ENCODE results near the gene MMP24OS. TPM values are rescaled to one million over a fixed set of nuclear protein-coding genes. Genes with fewer than 3 reads are reported as not detected.

The MMP24OS gene
- total RNA-seq, 1 donor from 2014 or later: 43.1 TPM

DNA sequence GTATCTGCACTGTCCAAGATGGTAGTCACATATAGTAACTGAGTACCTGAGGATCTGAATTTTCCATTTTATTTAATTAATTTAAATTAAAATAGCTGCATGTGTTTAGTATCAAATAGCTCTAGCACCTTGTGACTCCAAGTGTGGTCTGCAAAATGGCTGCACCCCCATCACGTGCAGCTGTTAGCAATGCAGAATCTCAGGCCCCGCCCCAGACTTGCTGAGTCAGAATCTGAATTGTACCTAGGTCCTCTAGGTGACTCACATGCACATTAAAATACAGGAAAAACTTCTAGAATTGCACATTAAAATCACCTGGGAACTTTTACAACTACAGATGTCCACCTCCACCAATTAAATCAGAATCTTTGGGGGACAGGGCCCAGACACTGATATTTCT lies 33.5 kb upstream of the MMP24OS start:
- no peak for DNase-seq (ENCODE audit: low spot score in 2 of 2)
- H3K4me1 ChIP-seq: peaks cover 19 to 20% of the 10 kb centered on the region in 2 donors
- H3K4me3 ChIP-seq: no peak overlapping the region
- no peaks in the 10 kb centered on the region for H3K9me3 ChIP-seq
- no peak overlapping the region for H3K27ac ChIP-seq
- H3K36me3 ChIP-seq: peaks cover 3 to 4% of the 10 kb centered on the region in 2 donors
- TF ChIP-seq, protein P1, sequence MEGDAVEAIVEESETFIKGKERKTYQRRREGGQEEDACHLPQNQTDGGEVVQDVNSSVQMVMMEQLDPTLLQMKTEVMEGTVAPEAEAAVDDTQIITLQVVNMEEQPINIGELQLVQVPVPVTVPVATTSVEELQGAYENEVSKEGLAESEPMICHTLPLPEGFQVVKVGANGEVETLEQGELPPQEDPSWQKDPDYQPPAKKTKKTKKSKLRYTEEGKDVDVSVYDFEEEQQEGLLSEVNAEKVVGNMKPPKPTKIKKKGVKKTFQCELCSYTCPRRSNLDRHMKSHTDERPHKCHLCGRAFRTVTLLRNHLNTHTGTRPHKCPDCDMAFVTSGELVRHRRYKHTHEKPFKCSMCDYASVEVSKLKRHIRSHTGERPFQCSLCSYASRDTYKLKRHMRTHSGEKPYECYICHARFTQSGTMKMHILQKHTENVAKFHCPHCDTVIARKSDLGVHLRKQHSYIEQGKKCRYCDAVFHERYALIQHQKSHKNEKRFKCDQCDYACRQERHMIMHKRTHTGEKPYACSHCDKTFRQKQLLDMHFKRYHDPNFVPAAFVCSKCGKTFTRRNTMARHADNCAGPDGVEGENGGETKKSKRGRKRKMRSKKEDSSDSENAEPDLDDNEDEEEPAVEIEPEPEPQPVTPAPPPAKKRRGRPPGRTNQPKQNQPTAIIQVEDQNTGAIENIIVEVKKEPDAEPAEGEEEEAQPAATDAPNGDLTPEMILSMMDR (IDR thresholded peaks at IDR 0.05): no peak
- H3K27me3 ChIP-seq: no peaks in the 10 kb centered on the region
- intact Hi-C loops (cut with DNase I): no loop called here

DNA sequence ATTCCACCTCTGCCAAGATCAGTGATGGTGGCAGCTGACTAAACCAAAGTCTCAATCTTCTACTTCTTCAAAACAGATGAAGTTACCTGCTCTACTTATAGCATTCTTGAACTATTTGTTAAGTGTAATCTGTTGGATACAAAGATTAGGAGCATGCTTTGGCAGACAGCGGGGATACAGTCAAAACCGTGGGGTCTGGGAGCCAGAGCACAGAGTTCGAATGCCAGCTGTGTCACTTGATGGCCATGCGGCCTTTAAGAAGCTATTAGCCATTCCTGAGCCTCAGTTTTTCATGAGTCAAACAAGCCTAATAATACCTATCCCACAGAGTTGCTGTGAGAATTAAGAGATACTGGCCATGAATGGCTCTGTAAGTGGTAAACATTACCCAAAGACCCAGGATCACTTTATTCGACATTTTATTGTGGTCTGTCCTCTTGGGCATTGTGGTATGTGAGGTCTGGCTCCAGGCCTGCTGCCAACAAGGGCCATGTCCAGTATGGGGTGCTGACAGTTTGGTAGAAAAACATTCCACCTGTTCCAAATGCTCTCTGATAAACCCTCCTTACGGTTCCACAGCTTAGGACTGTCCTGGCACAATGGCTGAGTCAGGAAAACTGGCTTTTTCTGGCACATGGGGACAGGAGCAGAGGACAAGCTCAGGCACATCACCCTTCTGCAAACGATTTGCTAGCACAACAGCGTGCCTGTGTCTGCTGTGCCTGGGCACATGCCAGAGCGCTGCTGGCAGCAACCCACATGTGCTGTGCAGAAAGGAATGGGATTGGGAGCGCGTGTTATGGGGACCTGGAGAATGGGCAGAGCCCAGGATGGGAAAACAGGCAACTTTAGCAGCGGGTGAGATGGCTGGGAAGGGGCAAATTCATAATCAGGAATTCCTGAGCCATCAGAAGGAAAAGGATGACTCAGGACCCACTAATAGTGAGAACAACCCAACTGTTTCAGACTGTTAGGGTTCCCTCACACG lies 30.0 kb upstream of the MMP24OS start:
- Histone ChIP-seq H3K9me3 (no peaks in the 10 kb centered on the region), H3K4me3 (peak overlapping the region in 1 of 2 donors; percentile 4), H3K36me3 (peaks cover 0 to 8% of the 10 kb centered on the region in 2 donors), H3K4me1 (peaks cover 19 to 29% of the 10 kb centered on the region in 2 donors), H3K27ac (peak overlapping the region; percentile 76 to 85), H3K27me3 (no peaks in the 10 kb centered on the region)
- TF ChIP-seq, protein P1 (IDR thresholded peaks at IDR 0.05): no peak
- intact Hi-C loops (cut with DNase I): no loop called here
- peak; percentile 30 to 84 for DNase-seq (ENCODE audit: low spot score in 2 of 2)

- intact Hi-C loops (cut with DNase I): no loop called here
- H3K4me3 ChIP-seq: no peak overlapping the region
- TF ChIP-seq, protein P1 (IDR thresholded peaks at IDR 0.05): peak; percentile 26 to 50 (median 31)
- DNase-seq (ENCODE audit: low spot score in 2 of 2): peak in 1 of 2 donors; percentile 71
- peaks cover 0 to 4% of the 10 kb centered on the region in 2 donors for H3K36me3 ChIP-seq
- no peaks in the 10 kb centered on the region for H3K9me3 ChIP-seq
- no peaks in the 10 kb centered on the region for H3K27me3 ChIP-seq
- peak overlapping the region; percentile 76 to 85 for H3K27ac ChIP-seq
- peaks cover 19 to 29% of the 10 kb centered on the region in 2 donors for H3K4me1 ChIP-seq
Observed at GRCh38 chr20:35306931-35307517, 29.1 kb upstream of the MMP24OS start.

- TF ChIP-seq, protein P1 (IDR thresholded peaks at IDR 0.05): no peak
- peak; percentile 32 to 84 for DNase-seq (ENCODE audit: low spot score in 2 of 2)
- Histone ChIP-seq H3K27ac (peak overlapping the region; percentile 76 to 85), H3K36me3 (peaks cover 0 to 4% of the 10 kb centered on the region in 2 donors), H3K4me1 (peaks cover 19 to 29% of the 10 kb centered on the region in 2 donors), H3K4me3 (no peak overlapping the region), H3K27me3 (no peaks in the 10 kb centered on the region), H3K9me3 (no peaks in the 10 kb centered on the region)
- intact Hi-C loops (cut with DNase I): loop anchor here (2.0 kb wide), 2 partner anchors 91 to 133 kb away; partner anchors contain the start of gene GDF5
Observed at GRCh38 chr20:35305682-35306556, 28.0 kb upstream of the MMP24OS start.

GRCh38 chr20:35304956-35305355 lies 27.0 kb upstream of the MMP24OS start:
- intact Hi-C loops (cut with DNase I): loop anchor here (1.0 to 2.0 kb wide), 3 partner anchors 92 to 142 kb away; partner anchors contain the start of gene GDF5
- DNase-seq (ENCODE audit: low spot score in 2 of 2): no peak
- Histone ChIP-seq H3K4me3 (no peak overlapping the region), H3K9me3 (no peaks in the 10 kb centered on the region), H3K4me1 (peaks cover 19 to 29% of the 10 kb centered on the region in 2 donors), H3K27me3 (no peaks in the 10 kb centered on the region), H3K27ac (peak overlapping the region; percentile 4 to 35), H3K36me3 (peaks cover 0 to 4% of the 10 kb centered on the region in 2 donors)
- TF ChIP-seq, protein P1 (IDR thresholded peaks at IDR 0.05): no peak

Measured in ascending aorta (tissue), 2 donors.